ENCODE data around the gene GET3. TPM values are rescaled to one million over a fixed set of nuclear protein-coding genes. Genes with fewer than 3 reads are reported as not detected.

GET3 gene
- total and polyA plus RNA-seq, 2 donors (not counting 1 experiment from before 2014, with no cell fraction given), result 37.2 to 61.7 TPM

GRCh38 chr19:12792051-12792852 is 55.0 kb downstream of the GET3 start:
- no peaks in the 10 kb centered on the region for H3K9me3 Mint-ChIP-seq (ENCODE audit: insufficient read depth)
- H3K4me1 Mint-ChIP-seq, result peaks cover 46% of the 10 kb centered on the region
- Histone ChIP-seq H2AFZ (ENCODE audit: insufficient read depth, low read depth, low read length, poor library complexity, severe bottlenecking) (no peak overlapping the region), H3K4me3 (ENCODE audit: control extremely low read depth in 1 of 5, extremely low read depth in 1 of 5, insufficient read depth in 1 of 5, low read depth in 2 of 5, low read length in 4 of 5) (peak overlapping the region; percentile 86 to 99 (median 97)), H3K9ac (ENCODE audit: low read length) (peak overlapping the region; percentile 86), H3K4me2 (replicated peaks; ENCODE audit: low read depth, low read length, poor library complexity, severe bottlenecking) (peak overlapping the region; percentile 91), H3K79me2 (ENCODE audit: control insufficient read depth, insufficient read depth, low read length) (peaks cover 25% of the 10 kb centered on the region), H3K36me3 (replicated peaks in 1 of 2; ENCODE audit: control extremely low read depth in 1 of 2, control insufficient read depth in 1 of 2, extremely low read depth in 1 of 2, insufficient read depth in 2 of 2, low read length in 1 of 2) (peaks cover 0 to 4% of the 10 kb centered on the region in 2 experiments), H3K4me1 (ENCODE audit: control insufficient read depth in 2 of 2, insufficient read depth in 2 of 2, low read length in 2 of 2) (peaks cover 41 to 57% of the 10 kb centered on the region in 2 donors), H3K9me3 (ENCODE audit: control extremely low read depth in 1 of 3, control insufficient read depth in 2 of 3, insufficient read depth in 1 of 3, low read length in 2 of 3) (no peaks in the 10 kb centered on the region), H3K27ac (ENCODE audit: low read length in 2 of 2) (peak overlapping the region; percentile 95 to 97), H4K20me1 (ENCODE audit: control insufficient read depth, insufficient read depth, low read length, poor library complexity, severe bottlenecking) (peaks cover 19% of the 10 kb centered on the region), H3K27me3 (replicated peaks in 1 of 4; ENCODE audit: control extremely low read depth in 1 of 4, control insufficient read depth in 3 of 4, insufficient read depth in 4 of 4, low read length in 3 of 4) (no peaks in the 10 kb centered on the region)
- under 1% methylated on average over 84 of the region's 84 CpGs for WGBS (ENCODE audit: insufficient coverage)
- H3K27me3 Mint-ChIP-seq, result no peaks in the 10 kb centered on the region
- ChIA-PET CTCF (interaction anchor here (0.5 to 17.9 kb wide), 8 partner anchors 8 to 123 kb away, joined by 3 to 1147 read pairs (median 4); partner anchors contain the start of genes HOOK2 and RNASEH2A), POLR2A (interaction anchor here (0.7 to 6.8 kb wide), 17 partner anchors 8 to 375 kb away, joined by 3 to 233 read pairs (median 6); partner anchors contain the start of genes DHPS, GCDH, GET3 and HOOK2)
- H3K27ac Mint-ChIP-seq, result peak overlapping the region; percentile 99
- TF ChIP-seq EZH2 (IDR thresholded peaks at IDR 0.05; ENCODE audit: borderline replicate concordance, insufficient read depth, low read depth, low read length, poor library complexity, severe bottlenecking) (no peak), CTCF (IDR thresholded peaks at IDR 0.05) (no peak)
- DNase-seq (peak; percentile 87), ATAC-seq (ENCODE audit: low read depth) (no peak)
- H3K4me3 Mint-ChIP-seq, result peak overlapping the region; percentile 97
- intact Hi-C loops (cut with micrococcal nuclease), result loop anchor here (5.0 kb wide), 3 partner anchors 60 to 1045 kb away; partner anchors contain the start of genes TRIR, ZNF490 and ZNF791
